ENCODE data around the gene LRRIQ1. TPM values are rescaled to one million over a fixed set of nuclear protein-coding genes. Genes with fewer than 3 reads are reported as not detected.

Gene LRRIQ1
- total and polyA plus RNA-seq, 2 donors (not counting 1 experiment from before 2014, with no cell fraction given): not detected

GRCh38 chr12:85281636-85282312, 245.6 kb downstream of the LRRIQ1 start:
- no peak for TF ChIP-seq CTCF (IDR thresholded peaks at IDR 0.05)
- TF ChIP-seq EZH2 (IDR thresholded peaks at IDR 0.05; ENCODE audit: borderline replicate concordance, insufficient read depth, low read depth, low read length, poor library complexity, severe bottlenecking): no peak
- intact Hi-C loops (cut with micrococcal nuclease): no loop called here
- H3K27me3 Mint-ChIP-seq: peaks cover 47% of the 10 kb centered on the region
- H3K79me2 ChIP-seq (ENCODE audit: control insufficient read depth, insufficient read depth, low read length): no peaks in the 10 kb centered on the region
- DNase-seq: no peak
- WGBS (ENCODE audit: insufficient coverage): 43% methylated on average over 3 of the region's 11 CpGs
- no peak for ATAC-seq (ENCODE audit: low read depth)
- H3K9ac ChIP-seq (ENCODE audit: low read length): no peak overlapping the region
- no peak overlapping the region for H3K4me3 Mint-ChIP-seq
- H3K4me1 ChIP-seq (ENCODE audit: control insufficient read depth in 2 of 2, insufficient read depth in 2 of 2, low read length in 2 of 2): peaks cover 8 to 11% of the 10 kb centered on the region in 2 donors
- H3K27ac Mint-ChIP-seq: no peak overlapping the region
- CTCF ChIA-PET: no interaction called here
- POLR2A ChIA-PET: no interaction called here
- peaks cover 10% of the 10 kb centered on the region for H3K4me1 Mint-ChIP-seq
- H4K20me1 ChIP-seq (ENCODE audit: control insufficient read depth, insufficient read depth, low read length, poor library complexity, severe bottlenecking): no peaks in the 10 kb centered on the region
- no peaks in the 10 kb centered on the region for H3K36me3 ChIP-seq (replicated peaks in 1 of 2; ENCODE audit: control extremely low read depth in 1 of 2, control insufficient read depth in 1 of 2, extremely low read depth in 1 of 2, insufficient read depth in 2 of 2, low read length in 1 of 2)
- H2AFZ ChIP-seq (ENCODE audit: insufficient read depth, low read depth, low read length, poor library complexity, severe bottlenecking): no peak overlapping the region
- no peaks in the 10 kb centered on the region for H3K9me3 Mint-ChIP-seq (ENCODE audit: insufficient read depth)
- H3K4me3 ChIP-seq (ENCODE audit: control extremely low read depth in 1 of 5, extremely low read depth in 1 of 5, insufficient read depth in 1 of 5, low read depth in 2 of 5, low read length in 4 of 5): no peak overlapping the region
- no peak overlapping the region for H3K27ac ChIP-seq (ENCODE audit: low read length in 2 of 2)
- H3K9me3 ChIP-seq (ENCODE audit: control extremely low read depth in 1 of 3, control insufficient read depth in 2 of 3, insufficient read depth in 1 of 3, low read length in 2 of 3): peaks cover 0 to 23% (median 0%) of the 10 kb centered on the region in 3 donors
- H3K4me2 ChIP-seq (replicated peaks; ENCODE audit: low read depth, low read length, poor library complexity, severe bottlenecking): no peak overlapping the region
- peaks cover 1 to 47% (median 36%) of the 10 kb centered on the region in 4 experiments for H3K27me3 ChIP-seq (replicated peaks in 1 of 4; ENCODE audit: control extremely low read depth in 1 of 4, control insufficient read depth in 3 of 4, insufficient read depth in 4 of 4, low read length in 3 of 4)

GRCh38 chr12:85283560-85283959, 247.4 kb downstream of the LRRIQ1 start:
- CTCF ChIA-PET: no interaction called here
- Histone ChIP-seq H2AFZ (ENCODE audit: insufficient read depth, low read depth, low read length, poor library complexity, severe bottlenecking) (no peak overlapping the region), H4K20me1 (ENCODE audit: control insufficient read depth, insufficient read depth, low read length, poor library complexity, severe bottlenecking) (no peaks in the 10 kb centered on the region), H3K27ac (ENCODE audit: low read length in 2 of 2) (no peak overlapping the region), H3K4me3 (ENCODE audit: control extremely low read depth in 1 of 5, extremely low read depth in 1 of 5, insufficient read depth in 1 of 5, low read depth in 2 of 5, low read length in 4 of 5) (no peak overlapping the region), H3K9ac (ENCODE audit: low read length) (no peak overlapping the region), H3K4me1 (ENCODE audit: control insufficient read depth in 2 of 2, insufficient read depth in 2 of 2, low read length in 2 of 2) (peaks cover 8% of the 10 kb centered on the region in 2 donors), H3K36me3 (replicated peaks in 1 of 2; ENCODE audit: control extremely low read depth in 1 of 2, control insufficient read depth in 1 of 2, extremely low read depth in 1 of 2, insufficient read depth in 2 of 2, low read length in 1 of 2) (no peaks in the 10 kb centered on the region), H3K27me3 (replicated peaks in 1 of 4; ENCODE audit: control extremely low read depth in 1 of 4, control insufficient read depth in 3 of 4, insufficient read depth in 4 of 4, low read length in 3 of 4) (peaks cover 1 to 38% (median 21%) of the 10 kb centered on the region in 4 experiments), H3K9me3 (ENCODE audit: control extremely low read depth in 1 of 3, control insufficient read depth in 2 of 3, insufficient read depth in 1 of 3, low read length in 2 of 3) (peaks cover 0 to 19% (median 0%) of the 10 kb centered on the region in 3 donors), H3K79me2 (ENCODE audit: control insufficient read depth, insufficient read depth, low read length) (no peaks in the 10 kb centered on the region), H3K4me2 (replicated peaks; ENCODE audit: low read depth, low read length, poor library complexity, severe bottlenecking) (no peak overlapping the region)
- POLR2A ChIA-PET: no interaction called here
- Mint-ChIP-seq H3K9me3 (ENCODE audit: insufficient read depth) (no peaks in the 10 kb centered on the region), H3K27ac (no peak overlapping the region), H3K27me3 (peaks cover 33% of the 10 kb centered on the region), H3K4me3 (no peak overlapping the region), H3K4me1 (peaks cover 10% of the 10 kb centered on the region)
- intact Hi-C loops (cut with micrococcal nuclease): no loop called here
- ATAC-seq (ENCODE audit: low read depth) (no peak), DNase-seq (no peak)
- WGBS (ENCODE audit: insufficient coverage): 74% methylated on average over 4 of the region's 6 CpGs
- TF ChIP-seq CTCF (IDR thresholded peaks at IDR 0.05): no peak
- TF ChIP-seq EZH2 (IDR thresholded peaks at IDR 0.05; ENCODE audit: borderline replicate concordance, insufficient read depth, low read depth, low read length, poor library complexity, severe bottlenecking): no peak
